ENCODE results near the gene OR5AU1.

OR5AU1 gene

GRCh38 chr14:21106176-21106497 is 49.7 kb downstream of the OR5AU1 start:
- DNase-seq: no peak

- DNase-seq: no peak
Observed at GRCh38 chr14:21105095-21105494, 50.8 kb downstream of the OR5AU1 start.

Data from stimulated activated CD4-positive, alpha-beta T cell treated with anti-CD3 and anti-CD28 coated beads, Interleukin-4, amount 100 ng/mL, for 1 hour (primary cell).